Measurements from ENCODE around the gene CABP5.
"Not testable (repeated sequence)": the region's sequence is repeated elsewhere in the genome, so short reads cannot be mapped to it uniquely, and the experiment has no call there.

Gene CABP5

GRCh38 chr19:48043675-48044258, at the start of gene CABP5:
TSS of gene CABP5 (minus strand) at chr19:48044079. CDS start at chr19:48043922, 157 bp downstream.
- H3K4me3 ChIP-seq (ENCODE audit: low read depth, low read length) = no peak within 1 kb of the TSS
- DNase-seq (ENCODE audit: low read depth, low spot score) = no peak
- CTCF ChIA-PET = interaction anchor here (0.9 kb wide), 2 partner anchors 16 to 80 kb away, joined by 3 to 5 read pairs; no protein-coding TSS in a partner anchor
- POLR2A ChIA-PET = no interaction called here
- TF ChIP-seq CTCF (IDR thresholded peaks at IDR 0.05; ENCODE audit: insufficient read depth, low read length, missing control alignments) = no peak

- H3K4me3 ChIP-seq (ENCODE audit: low read depth, low read length); POLR2A ChIA-PET: not testable (repeated sequence)
- CTCF ChIA-PET = interaction anchor here (1.0 to 1.2 kb wide), 2 partner anchors 11 to 16 kb away, joined by 3 to 4 read pairs; no protein-coding TSS in a partner anchor
- peak; percentile 81 for DNase-seq (ENCODE audit: low read depth, low spot score)
These were observed 47.3 kb upstream of the CABP5 start for GRCh38 chr19:48091111-48091718.

- H3K4me3 ChIP-seq (ENCODE audit: low read depth, low read length) = no peak overlapping the region
- ChIA-PET POLR2A (no interaction called here), CTCF (interaction anchor here (1.0 to 1.2 kb wide), 2 partner anchors 12 to 17 kb away, joined by 3 to 4 read pairs; no protein-coding TSS in a partner anchor)
- no peak for DNase-seq (ENCODE audit: low read depth, low spot score)
- no peak for TF ChIP-seq CTCF (IDR thresholded peaks at IDR 0.05; ENCODE audit: insufficient read depth, low read length, missing control alignments)
These were observed 46.5 kb upstream of the CABP5 start for GRCh38 chr19:48090281-48090802.

- CTCF ChIA-PET; H3K4me3 ChIP-seq (ENCODE audit: low read depth, low read length); DNase-seq (ENCODE audit: low read depth, low spot score); POLR2A ChIA-PET: not testable (repeated sequence)
These were observed 45.1 kb upstream of the CABP5 start for GRCh38 chr19:48088991-48089390.

GRCh38 chr19:48085904-48086864, 42.3 kb upstream of the CABP5 start:
- DNase-seq (ENCODE audit: low read depth, low spot score) = no peak
- ChIA-PET CTCF (interaction anchor here (0.9 to 3.4 kb wide), 4 partner anchors 22 to 123 kb away, joined by 3 to 11 read pairs (median 6); partner anchors contain the start of gene PLA2G4C), POLR2A (no interaction called here)
- TF ChIP-seq CTCF (IDR thresholded peaks at IDR 0.05; ENCODE audit: insufficient read depth, low read length, missing control alignments) = no peak
- no peak overlapping the region for H3K4me3 ChIP-seq (ENCODE audit: low read depth, low read length)

GRCh38 chr19:48085076-48085475, 41.2 kb upstream of the CABP5 start:
- DNase-seq (ENCODE audit: low read depth, low spot score) = no peak
- ChIA-PET POLR2A (no interaction called here), CTCF (interaction anchor here (2.3 to 3.4 kb wide), 2 partner anchors 23 to 122 kb away, joined by 6 to 11 read pairs; no protein-coding TSS in a partner anchor)
- no peak for TF ChIP-seq CTCF (IDR thresholded peaks at IDR 0.05; ENCODE audit: insufficient read depth, low read length, missing control alignments)
- H3K4me3 ChIP-seq (ENCODE audit: low read depth, low read length) = no peak overlapping the region
